Measurements from ENCODE around the gene POLR1H. TPM values are rescaled to one million over a fixed set of nuclear protein-coding genes. Genes with fewer than 3 reads are reported as not detected.

The POLR1H gene
- polyA plus RNA-seq, 3 donors: 36.2 to 62.4 (median 45.0) TPM

DNA sequence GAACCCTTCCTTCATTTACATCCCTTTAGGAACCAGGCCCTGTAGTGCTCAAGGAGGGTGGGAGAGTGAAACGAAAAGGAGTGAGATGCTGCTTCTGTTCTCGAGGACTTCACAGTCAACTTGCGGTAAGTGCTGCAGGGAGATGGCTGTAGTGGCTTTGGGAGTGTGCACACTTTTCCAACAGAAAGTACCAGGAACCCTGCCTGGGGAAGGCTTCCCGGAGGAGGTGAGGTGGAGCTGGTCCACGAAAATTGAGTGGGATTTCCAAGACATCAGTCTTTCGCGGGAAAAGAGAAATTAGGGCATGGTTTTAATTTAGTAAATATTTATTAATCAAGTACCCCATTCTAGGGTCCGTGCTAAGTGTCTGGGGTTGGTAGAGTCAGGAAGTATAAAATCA is 39.1 kb downstream of the POLR1H start:
- peak overlapping the region in 1 of 2 donors; percentile 82 for H3K4me3 Mint-ChIP-seq
- TF ChIP-seq, protein P1, sequence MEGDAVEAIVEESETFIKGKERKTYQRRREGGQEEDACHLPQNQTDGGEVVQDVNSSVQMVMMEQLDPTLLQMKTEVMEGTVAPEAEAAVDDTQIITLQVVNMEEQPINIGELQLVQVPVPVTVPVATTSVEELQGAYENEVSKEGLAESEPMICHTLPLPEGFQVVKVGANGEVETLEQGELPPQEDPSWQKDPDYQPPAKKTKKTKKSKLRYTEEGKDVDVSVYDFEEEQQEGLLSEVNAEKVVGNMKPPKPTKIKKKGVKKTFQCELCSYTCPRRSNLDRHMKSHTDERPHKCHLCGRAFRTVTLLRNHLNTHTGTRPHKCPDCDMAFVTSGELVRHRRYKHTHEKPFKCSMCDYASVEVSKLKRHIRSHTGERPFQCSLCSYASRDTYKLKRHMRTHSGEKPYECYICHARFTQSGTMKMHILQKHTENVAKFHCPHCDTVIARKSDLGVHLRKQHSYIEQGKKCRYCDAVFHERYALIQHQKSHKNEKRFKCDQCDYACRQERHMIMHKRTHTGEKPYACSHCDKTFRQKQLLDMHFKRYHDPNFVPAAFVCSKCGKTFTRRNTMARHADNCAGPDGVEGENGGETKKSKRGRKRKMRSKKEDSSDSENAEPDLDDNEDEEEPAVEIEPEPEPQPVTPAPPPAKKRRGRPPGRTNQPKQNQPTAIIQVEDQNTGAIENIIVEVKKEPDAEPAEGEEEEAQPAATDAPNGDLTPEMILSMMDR (IDR thresholded peaks at IDR 0.05): no peak
- no peak overlapping the region for H3K27ac Mint-ChIP-seq
- no peaks in the 10 kb centered on the region for H4K20me1 ChIP-seq (ENCODE audit: insufficient read depth, low read length)
- peaks cover 66 to 85% (median 69%) of the 10 kb centered on the region in 3 donors for H3K27me3 Mint-ChIP-seq (ENCODE audit: low read depth in 3 of 3)
- peaks cover 36% of the 10 kb centered on the region for H3K4me1 Mint-ChIP-seq
- peaks cover 0 to 7% of the 10 kb centered on the region in 2 donors for H3K9me3 ChIP-seq (replicated peaks in 1 of 2; ENCODE audit: control insufficient read depth in 1 of 2, insufficient read depth in 1 of 2, low read length in 2 of 2)
- no peak for DNase-seq
- intact Hi-C loops (cut with micrococcal nuclease): loop anchor here in 1 of 2 donors (5.0 kb wide), 2 partner anchors 33 to 297 kb away; partner anchors contain the start of gene PPP1R11
- H3K36me3 ChIP-seq (replicated peaks in 1 of 2; ENCODE audit: control insufficient read depth in 1 of 2, insufficient read depth in 2 of 2, low read length in 2 of 2): no peaks in the 10 kb centered on the region
- H3K9ac ChIP-seq (ENCODE audit: insufficient read depth, low read length, poor library complexity, severe bottlenecking): no peak overlapping the region
- H3K9me3 Mint-ChIP-seq: peaks cover 0 to 28% (median 12%) of the 10 kb centered on the region in 7 donors
- H3K4me3 ChIP-seq (replicated peaks in 1 of 3; ENCODE audit: low read depth in 2 of 3, low read length in 3 of 3): peak overlapping the region in 1 of 3 experiments; percentile 77
- no peaks in the 10 kb centered on the region for H3K79me2 ChIP-seq (ENCODE audit: insufficient read depth, low read length)
- no peak overlapping the region for H3K27ac ChIP-seq (ENCODE audit: low read depth in 1 of 2, low read length in 2 of 2)
- peaks cover 12 to 14% of the 10 kb centered on the region in 2 donors for H3K36me3 Mint-ChIP-seq
- H2AFZ ChIP-seq (ENCODE audit: insufficient read depth, low read depth, low read length, poor library complexity, severe bottlenecking): no peak overlapping the region
- H3K27me3 ChIP-seq (ENCODE audit: control insufficient read depth in 2 of 2, insufficient read depth in 2 of 2, low read length in 2 of 2): peaks cover 55 to 74% of the 10 kb centered on the region in 2 donors
- 29% methylated on average over 3 of the region's 8 CpGs for WGBS (ENCODE audit: insufficient coverage)
- H3K4me2 ChIP-seq (replicated peaks; ENCODE audit: extremely low read depth, low read length, poor library complexity, severe bottlenecking): peak overlapping the region; percentile 83
- H3K4me1 ChIP-seq (ENCODE audit: control insufficient read depth in 1 of 2, insufficient read depth in 2 of 2, low read length in 2 of 2): peaks cover 34 to 38% of the 10 kb centered on the region in 2 donors

DNA sequence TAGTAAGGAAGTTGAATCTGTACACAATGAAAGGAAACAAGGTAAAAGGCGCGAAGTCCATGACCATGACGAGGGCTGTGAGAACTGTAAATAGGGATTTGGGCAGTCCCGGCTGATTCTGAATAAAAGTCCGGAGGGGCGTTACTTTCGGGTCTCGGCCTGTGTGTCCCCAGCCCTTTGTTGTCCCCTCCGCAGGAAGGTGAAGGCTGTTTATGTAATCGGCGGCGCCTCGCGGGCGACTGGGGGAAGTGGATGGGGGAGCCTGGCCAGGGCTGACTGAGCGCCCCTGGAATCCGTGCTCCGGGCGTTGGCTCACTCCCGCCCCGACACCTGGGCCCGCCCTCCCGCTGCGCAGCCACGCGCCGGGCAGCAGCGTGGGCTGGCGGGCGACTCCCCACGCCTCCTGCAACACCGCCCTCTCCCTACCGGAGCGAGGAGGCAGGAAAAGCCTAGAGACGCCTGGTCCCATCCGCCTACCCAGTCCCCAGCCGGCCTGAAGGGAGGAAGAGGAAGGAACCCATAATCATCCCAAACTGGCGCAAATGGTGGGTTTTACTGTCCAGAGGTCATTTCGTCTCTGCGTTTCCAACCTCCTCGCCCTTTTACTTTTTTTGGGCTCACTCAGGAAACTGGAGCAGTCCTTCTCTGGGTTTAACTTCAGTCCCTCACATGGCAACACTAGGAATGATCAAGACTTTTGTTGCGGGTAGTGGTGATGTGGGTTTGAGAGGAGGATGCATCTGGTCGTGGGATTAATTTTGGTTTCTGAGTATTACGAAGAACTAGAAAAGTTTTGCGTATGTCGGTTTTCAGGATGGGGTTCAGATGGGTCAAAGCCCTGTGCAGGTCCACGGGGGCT is 39.7 kb downstream of the POLR1H start:
- H3K9ac ChIP-seq (ENCODE audit: insufficient read depth, low read length, poor library complexity, severe bottlenecking): no peak overlapping the region

More for the DNA sequence above, 39.7 kb downstream of the POLR1H start:
- Mint-ChIP-seq H3K27ac (no peak overlapping the region), H3K27me3 (ENCODE audit: low read depth in 3 of 3) (peaks cover 63 to 80% (median 67%) of the 10 kb centered on the region in 3 donors), H3K36me3 (peaks cover 12 to 14% of the 10 kb centered on the region in 2 donors), H3K9me3 (peaks cover 0 to 28% (median 12%) of the 10 kb centered on the region in 7 donors), H3K4me1 (peaks cover 36% of the 10 kb centered on the region), H3K4me3 (peak overlapping the region; percentile 81 to 97)
- Histone ChIP-seq H3K4me1 (ENCODE audit: control insufficient read depth in 1 of 2, insufficient read depth in 2 of 2, low read length in 2 of 2) (peaks cover 34 to 38% of the 10 kb centered on the region in 2 donors), H3K36me3 (replicated peaks in 1 of 2; ENCODE audit: control insufficient read depth in 1 of 2, insufficient read depth in 2 of 2, low read length in 2 of 2) (no peaks in the 10 kb centered on the region), H3K27ac (ENCODE audit: low read depth in 1 of 2, low read length in 2 of 2) (no peak overlapping the region), H3K4me2 (replicated peaks; ENCODE audit: extremely low read depth, low read length, poor library complexity, severe bottlenecking) (peak overlapping the region; percentile 83), H3K79me2 (ENCODE audit: insufficient read depth, low read length) (no peaks in the 10 kb centered on the region), H3K9me3 (replicated peaks in 1 of 2; ENCODE audit: control insufficient read depth in 1 of 2, insufficient read depth in 1 of 2, low read length in 2 of 2) (peaks cover 0 to 7% of the 10 kb centered on the region in 2 donors), H3K4me3 (replicated peaks in 1 of 3; ENCODE audit: low read depth in 2 of 3, low read length in 3 of 3) (peak overlapping the region in 1 of 3 experiments; percentile 77), H2AFZ (ENCODE audit: insufficient read depth, low read depth, low read length, poor library complexity, severe bottlenecking) (peak overlapping the region; percentile 93), H4K20me1 (ENCODE audit: insufficient read depth, low read length) (no peaks in the 10 kb centered on the region), H3K27me3 (ENCODE audit: control insufficient read depth in 2 of 2, insufficient read depth in 2 of 2, low read length in 2 of 2) (peaks cover 55 to 78% of the 10 kb centered on the region in 2 donors)
- under 1% methylated on average over 33 of the region's 47 CpGs for WGBS (ENCODE audit: insufficient coverage)
- DNase-seq: peak in 1 of 3 donors; percentile 17
- intact Hi-C loops (cut with micrococcal nuclease): loop anchor here in 1 of 2 donors (5.0 kb wide), 2 partner anchors 34 to 296 kb away; partner anchors contain the start of gene PPP1R11
- TF ChIP-seq, protein P1 (IDR thresholded peaks at IDR 0.05): no peak
